ENCODE results near the gene TRIM42.

TRIM42 gene

GRCh38 chr3:140710711-140711389, 33.0 kb downstream of the TRIM42 start:
- no peak for DNase-seq (ENCODE audit: low read depth)

- DNase-seq (ENCODE audit: low read depth): no peak
These were observed 33.6 kb downstream of the TRIM42 start for GRCh38 chr3:140711390-140712035.

- DNase-seq (ENCODE audit: low read depth): no peak
These were observed 34.4 kb downstream of the TRIM42 start for GRCh38 chr3:140712301-140712700.

- DNase-seq (ENCODE audit: low read depth): no peak
These were observed 37.2 kb downstream of the TRIM42 start for GRCh38 chr3:140715035-140715434.

GRCh38 chr3:140717921-140718320, 40.1 kb downstream of the TRIM42 start:
- DNase-seq (ENCODE audit: low read depth): no peak

GRCh38 chr3:140719841-140720614, 42.2 kb downstream of the TRIM42 start:
- no peak for DNase-seq (ENCODE audit: low read depth)

GRCh38 chr3:140723576-140723975, 45.7 kb downstream of the TRIM42 start:
- no peak for DNase-seq (ENCODE audit: low read depth)

GRCh38 chr3:140724856-140725812, 47.3 kb downstream of the TRIM42 start:
- DNase-seq (ENCODE audit: low read depth): no peak

GRCh38 chr3:140726066-140726465, 48.2 kb downstream of the TRIM42 start:
- DNase-seq (ENCODE audit: low read depth): no peak

- no peak for DNase-seq (ENCODE audit: low read depth)
These were observed 50.0 kb downstream of the TRIM42 start for GRCh38 chr3:140727886-140728285.

- no peak for DNase-seq (ENCODE audit: low read depth)
These were observed 53.7 kb downstream of the TRIM42 start for GRCh38 chr3:140731440-140732119.

- no peak for DNase-seq (ENCODE audit: low read depth)
These were observed 55.8 kb downstream of the TRIM42 start for GRCh38 chr3:140733623-140734022.

GRCh38 chr3:140736863-140737460, 59.1 kb downstream of the TRIM42 start:
- no peak for DNase-seq (ENCODE audit: low read depth)

GRCh38 chr3:140742116-140742515, 64.3 kb downstream of the TRIM42 start:
- no peak for DNase-seq (ENCODE audit: low read depth)

GRCh38 chr3:140748171-140748570, 70.3 kb downstream of the TRIM42 start:
- DNase-seq (ENCODE audit: low read depth): no peak

GRCh38 chr3:140748903-140749302, 71.0 kb downstream of the TRIM42 start:
- no peak for DNase-seq (ENCODE audit: low read depth)
